IPS DF 4.7 (cell line): Measurements from ENCODE around the gene FPGT.
"Not testable (repeated sequence)": the region's sequence is repeated elsewhere in the genome, so short reads cannot be mapped to it uniquely, and the experiment has no call there.

Source experiments
- DNase-seq: peaks from one replicate; pipeline ENCODE4 v3.0.0-alpha.2; 2013; ENCODE audit warnings: low spot score; ENCODE audit errors: extremely low read depth

Gene FPGT

DNA sequence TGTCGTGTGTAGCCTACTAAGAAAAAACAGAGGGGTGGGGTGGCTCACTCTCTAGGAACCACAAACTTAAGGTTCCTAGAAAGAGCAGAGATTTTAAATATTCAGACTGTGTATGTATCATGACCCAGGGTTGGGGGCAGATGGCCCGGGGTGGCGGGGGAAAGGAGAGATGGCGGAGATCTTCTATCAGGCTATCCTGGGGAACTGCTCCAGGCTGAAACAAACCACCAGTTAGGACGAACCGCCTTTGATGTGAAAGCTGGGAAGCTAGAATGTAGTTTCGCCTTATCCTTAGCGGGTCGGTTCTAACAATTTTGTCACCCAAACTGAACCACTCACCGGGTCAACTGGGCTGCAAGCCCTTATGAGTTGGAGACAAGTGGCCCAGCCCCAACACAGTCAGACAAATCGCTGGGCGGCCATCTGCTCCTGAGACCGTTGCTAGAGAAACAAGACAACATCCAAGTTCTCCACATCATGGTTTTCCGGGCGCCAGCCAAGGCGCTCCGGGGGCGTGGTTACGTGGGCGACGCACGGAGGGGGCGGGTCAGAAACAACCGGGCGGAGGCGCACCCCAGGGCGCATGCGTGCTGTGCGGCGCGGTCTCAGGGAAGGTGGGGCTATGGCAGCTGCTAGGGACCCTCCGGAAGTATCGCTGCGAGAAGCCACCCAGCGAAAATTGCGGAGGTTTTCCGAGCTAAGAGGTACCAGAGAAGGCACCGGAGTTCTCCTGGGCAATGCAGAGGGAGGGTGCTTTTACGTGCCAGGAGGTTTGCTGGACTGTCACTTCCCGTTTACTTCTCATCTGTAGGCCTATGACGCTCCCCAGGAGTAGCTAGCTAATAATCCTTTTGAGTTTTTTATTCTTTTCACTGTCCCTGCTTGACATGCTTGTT, at the start of gene FPGT, which contains the start of gene LRRIQ3:
TSS of gene FPGT (plus strand) at position 586 of the 896 bp plus-strand sequence. CDS start at position 623, 37 bp downstream.
TSS of gene LRRIQ3 (minus strand) at position 520 of the 896 bp plus-strand sequence. CDS start 14,492 bp downstream, outside the sequence.
- peak; percentile 66 for DNase-seq

- no peak for DNase-seq
Observed at GRCh38 chr1:74160046-74160445, 38.0 kb upstream of the FPGT start.

- DNase-seq: no peak
Observed at GRCh38 chr1:74161497-74161896, 36.5 kb upstream of the FPGT start.

GRCh38 chr1:74162333-74162732, 35.7 kb upstream of the FPGT start:
- no peak for DNase-seq

- DNase-seq: not testable (repeated sequence)
Observed at GRCh38 chr1:74174423-74174822, 23.6 kb upstream of the FPGT start.

DNA sequence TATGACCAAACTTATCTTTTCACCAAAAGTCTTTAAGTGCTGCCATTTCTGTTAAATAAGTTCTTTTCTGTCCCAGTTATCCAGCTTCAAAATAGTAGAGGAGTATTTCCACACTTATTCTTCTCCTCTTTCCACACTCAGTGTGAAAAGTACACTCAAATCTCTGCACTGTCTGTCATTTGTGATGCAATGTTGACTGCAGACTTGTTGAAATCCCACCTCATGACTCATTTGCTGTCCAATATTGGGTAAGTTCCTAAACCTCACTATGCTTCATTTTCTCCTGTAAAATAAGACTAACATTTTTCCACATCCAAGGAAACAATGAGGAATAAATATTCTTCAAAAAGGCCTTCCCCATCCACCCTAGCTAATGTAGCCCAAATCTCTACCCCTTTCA, 17.6 kb upstream of the FPGT start:
- DNase-seq: no peak

GRCh38 chr1:74193908-74194307, 4.1 kb upstream of the FPGT start:
- DNase-seq: no peak

- no peak for DNase-seq
Observed at GRCh38 chr1:74195339-74195738, 2.7 kb upstream of the FPGT start.

GRCh38 chr1:74197255-74197654, 787 bp upstream of the FPGT start:
- no peak for DNase-seq

DNA sequence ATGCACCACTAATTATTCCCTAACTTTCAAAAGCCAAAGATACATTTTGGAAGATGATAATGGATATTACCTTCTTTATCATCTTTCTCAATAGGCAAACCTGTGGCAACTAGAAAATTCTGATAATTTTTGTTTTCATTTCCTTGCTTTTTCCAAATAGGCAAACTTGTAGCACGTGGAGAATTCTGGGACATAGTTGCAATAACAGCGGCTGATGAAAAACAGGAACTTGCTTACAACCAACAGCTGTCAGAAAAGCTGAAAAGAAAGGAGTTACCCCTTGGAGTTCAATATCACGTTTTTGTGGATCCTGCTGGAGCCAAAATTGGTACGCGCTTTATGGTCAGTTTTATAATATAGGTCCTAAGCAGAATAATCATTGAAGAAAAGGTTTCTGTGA, 1.5 kb downstream of the FPGT start:
- no peak for DNase-seq

DNA sequence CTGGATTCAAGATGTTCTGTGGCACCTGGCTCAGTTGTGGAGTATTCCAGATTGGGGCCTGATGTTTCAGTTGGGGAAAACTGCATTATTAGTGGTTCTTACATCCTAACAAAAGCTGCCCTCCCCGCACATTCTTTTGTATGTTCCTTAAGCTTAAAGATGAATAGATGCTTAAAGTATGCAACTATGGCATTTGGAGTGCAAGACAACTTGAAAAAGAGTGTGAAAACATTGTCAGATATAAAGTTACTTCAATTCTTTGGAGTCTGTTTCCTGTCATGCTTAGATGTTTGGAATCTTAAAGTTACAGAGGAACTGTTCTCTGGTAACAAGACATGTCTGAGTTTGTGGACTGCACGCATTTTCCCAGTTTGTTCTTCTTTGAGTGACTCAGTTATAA, 7.2 kb downstream of the FPGT start:
- no peak for DNase-seq

- no peak for DNase-seq
Observed at GRCh38 chr1:74215229-74215628, 17.2 kb downstream of the FPGT start.

DNA sequence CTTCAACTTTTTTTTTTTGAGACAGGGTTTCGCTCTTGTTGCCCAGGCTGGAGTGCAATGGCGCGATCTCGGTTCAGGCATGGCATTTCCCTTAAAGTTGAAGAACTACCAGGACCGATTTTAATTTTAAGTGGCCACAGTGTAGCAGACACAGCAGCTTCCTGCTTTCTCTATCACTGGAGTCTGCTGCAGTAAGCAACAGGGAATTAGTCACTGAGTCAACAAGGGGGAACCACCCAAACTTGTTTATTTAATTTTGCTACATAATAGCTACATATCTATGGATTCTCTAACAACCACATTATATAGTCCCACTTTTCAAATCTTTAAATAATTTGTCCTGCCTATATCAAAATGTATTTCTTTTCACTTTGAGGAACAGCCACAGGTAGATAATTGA, 24.7 kb downstream of the FPGT start:
- DNase-seq: no peak

- no peak for DNase-seq
Observed at GRCh38 chr1:74223453-74223852, 25.4 kb downstream of the FPGT start.

DNA sequence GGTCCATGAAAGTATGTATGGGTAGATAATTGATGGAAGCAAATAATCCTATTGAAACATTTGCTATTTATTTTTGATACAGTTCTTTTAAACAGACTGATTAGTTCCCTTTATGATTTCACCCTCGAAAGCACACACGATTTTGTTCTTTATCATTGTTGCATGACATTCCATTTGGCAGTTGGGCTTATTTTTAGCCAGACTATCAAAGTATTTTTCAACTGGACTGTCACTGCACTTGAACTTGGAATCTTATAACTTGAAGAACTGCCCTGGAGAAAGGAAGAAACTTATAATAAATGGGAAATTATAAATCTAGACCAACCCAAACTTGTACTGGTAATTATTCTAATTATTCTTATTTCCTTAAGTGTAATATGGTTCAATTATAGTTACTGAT, 37.1 kb downstream of the FPGT start, which contains the start of gene TNNI3K:
TSS of gene TNNI3K (plus strand) at position 235 of the 400 bp plus-strand sequence. CDS start at position 300, 65 bp downstream.
- DNase-seq: no peak

DNA sequence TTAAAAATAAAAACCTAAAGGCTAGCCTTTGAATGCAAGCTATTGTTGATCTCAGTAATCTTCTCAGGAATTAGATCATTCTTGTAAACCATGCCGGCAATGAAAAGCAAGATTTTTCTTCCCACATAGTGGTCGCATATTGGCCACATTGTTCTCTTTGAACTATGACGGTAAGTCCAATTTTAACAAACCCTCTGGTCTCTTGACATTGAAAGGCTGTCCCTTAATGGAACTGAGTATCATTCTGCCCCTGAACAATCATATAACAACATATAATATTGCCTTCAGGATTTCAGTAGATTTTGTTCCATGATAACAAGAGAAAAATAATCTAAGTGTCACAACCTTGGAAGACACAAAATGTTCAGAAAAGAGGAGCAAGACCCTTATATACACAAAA, 38.4 kb downstream of the FPGT start:
- no peak for DNase-seq

GRCh38 chr1:74237035-74237434, 39.0 kb downstream of the FPGT start:
- DNase-seq: no peak

GRCh38 chr1:74237787-74238186, 39.7 kb downstream of the FPGT start:
- no peak for DNase-seq

GRCh38 chr1:74245168-74245772, 47.2 kb downstream of the FPGT start:
- DNase-seq: peak; percentile 64

GRCh38 chr1:74246315-74246714, 48.3 kb downstream of the FPGT start:
- no peak for DNase-seq

GRCh38 chr1:74247881-74248528, 50.0 kb downstream of the FPGT start:
- no peak for DNase-seq

- not testable (repeated sequence) for DNase-seq
Observed at GRCh38 chr1:74253243-74253824, 55.3 kb downstream of the FPGT start.
